Esophagus (tissue), 2 donors: Measurements from ENCODE around the gene PRDM10. TPM values are rescaled to one million over a fixed set of nuclear protein-coding genes. Genes with fewer than 3 reads are reported as not detected.

Source experiments
- H3K27ac ChIP-seq, 2 donors: one replicate each; pipeline ENCODE4 v1.5.1; 2013; ENCODE audit warnings: low read depth in 2 of 2, mild to moderate bottlenecking in 2 of 2, inconsistent platforms in 1 of 2, low read length in 1 of 2, moderate library complexity in 1 of 2
- H3K27me3 ChIP-seq, 2 donors: one replicate each; pipeline ENCODE4 v1.6.1; 2013; ENCODE audit warnings: low read length in 2 of 2, control low read depth in 1 of 2, mild to moderate bottlenecking in 1 of 2; ENCODE audit not compliant: insufficient read depth in 2 of 2, control insufficient read depth in 1 of 2
- H3K36me3 ChIP-seq, 2 donors: one replicate each; pipeline ENCODE4 v1.6.1; 2013; ENCODE audit warnings: low read length in 1 of 2; ENCODE audit not compliant: control insufficient read depth in 2 of 2, insufficient read depth in 2 of 2
- H3K4me1 ChIP-seq, 2 donors: one replicate each; pipeline ENCODE4 v1.6.1; 2013; ENCODE audit warnings: low read length in 1 of 2; ENCODE audit not compliant: control insufficient read depth in 2 of 2, insufficient read depth in 2 of 2
- H3K4me3 ChIP-seq, 2 donors: one replicate each; pipeline ENCODE4 v1.5.1; 2013; ENCODE audit warnings: low read length in 2 of 2, mild to moderate bottlenecking in 2 of 2, low read depth in 1 of 2, moderate library complexity in 1 of 2
- H3K9me3 ChIP-seq, 2 donors: one replicate each; pipeline ENCODE4 v1.6.1; 2013; ENCODE audit warnings: mild to moderate bottlenecking in 2 of 2, low read depth in 1 of 2, low read length in 1 of 2, moderate library complexity in 1 of 2; ENCODE audit not compliant: control insufficient read depth in 2 of 2, insufficient read depth in 1 of 2
- WGBS, 2 donors: extraction: QIAGEN DNeasy Blood & Tissue Kit; methylation state at CpG; one replicate each; pipeline ENCODE4 v1.1.7; 2013; 5-methylcytosine and 5-hydroxymethylcytosine counted together
- polyA plus RNA-seq, 2 donors: library from polyadenylated mRNA; stranded (reverse); fragments of 200-250 nt; gene quantifications; one replicate each; pipeline ENCODE4 v1.2.3, GENCODE V29; 2013
- donor health status: healthy with polysubstance abuse.
- donor health status: Bipolar disorder and iron deficiency.

PRDM10 gene
- polyA plus RNA-seq, 2 donors, result 2.6 to 3.8 TPM

DNA sequence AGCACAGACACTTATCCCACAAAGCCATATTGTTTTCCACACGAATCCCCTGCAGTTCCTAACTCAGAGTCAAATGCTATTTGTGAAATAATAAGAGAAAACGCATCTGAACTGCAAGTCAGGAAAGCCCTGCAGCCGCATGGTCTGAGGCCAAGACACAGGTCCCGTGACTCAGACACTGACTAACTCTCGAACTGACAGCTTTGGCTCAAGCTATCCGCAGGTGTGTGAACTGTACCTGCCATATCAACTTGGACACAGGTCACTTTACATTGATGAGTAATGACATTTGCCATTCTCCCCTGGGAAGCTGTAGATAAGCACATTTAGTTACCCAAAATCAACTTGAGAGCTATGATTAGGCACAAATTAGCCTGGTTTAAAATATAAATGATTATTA, 72.3 kb downstream of the PRDM10 start:
- 51 to 67% methylated on average over 6 of the region's 6 CpGs for WGBS, 2 donors
- H3K36me3 ChIP-seq, result peaks cover 3 to 7% of the 10 kb centered on the region in 2 donors

DNA sequence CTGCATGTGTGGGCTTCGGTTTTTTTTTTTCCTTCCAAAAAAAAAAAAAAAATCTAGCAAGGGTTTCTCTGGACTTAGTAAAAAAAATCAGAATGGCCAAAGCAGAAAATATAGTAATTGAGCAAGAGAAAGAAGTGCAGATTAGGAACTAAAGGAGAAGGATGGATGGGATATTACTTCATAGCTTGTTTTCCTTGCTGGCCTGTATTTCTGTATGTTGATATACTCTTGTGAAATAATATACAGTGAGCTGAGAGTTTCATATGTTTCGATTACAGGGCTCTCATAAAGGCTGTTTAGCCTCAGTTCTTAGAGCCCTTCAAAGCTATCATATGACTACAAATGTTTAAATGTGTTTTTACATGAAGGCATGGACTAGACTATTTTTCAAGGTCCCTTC, 72.9 kb downstream of the PRDM10 start:
- Histone ChIP-seq H3K27ac (no peak overlapping the region), H3K4me3 (no peak overlapping the region), H3K9me3 (no peaks in the 10 kb centered on the region), H3K4me1 (no peaks in the 10 kb centered on the region), H3K27me3 (no peaks in the 10 kb centered on the region), H3K36me3 (peaks cover 3 to 10% of the 10 kb centered on the region in 2 donors)
- WGBS, 2 donors, result 82 to 94% methylated on average over 2 of the region's 2 CpGs

More for the DNA sequence above, 72.3 kb downstream of the PRDM10 start:
- no peaks in the 10 kb centered on the region for H3K9me3 ChIP-seq
- no peak overlapping the region for H3K4me3 ChIP-seq
- no peak overlapping the region for H3K27ac ChIP-seq
- no peaks in the 10 kb centered on the region for H3K4me1 ChIP-seq
- no peaks in the 10 kb centered on the region for H3K27me3 ChIP-seq

DNA sequence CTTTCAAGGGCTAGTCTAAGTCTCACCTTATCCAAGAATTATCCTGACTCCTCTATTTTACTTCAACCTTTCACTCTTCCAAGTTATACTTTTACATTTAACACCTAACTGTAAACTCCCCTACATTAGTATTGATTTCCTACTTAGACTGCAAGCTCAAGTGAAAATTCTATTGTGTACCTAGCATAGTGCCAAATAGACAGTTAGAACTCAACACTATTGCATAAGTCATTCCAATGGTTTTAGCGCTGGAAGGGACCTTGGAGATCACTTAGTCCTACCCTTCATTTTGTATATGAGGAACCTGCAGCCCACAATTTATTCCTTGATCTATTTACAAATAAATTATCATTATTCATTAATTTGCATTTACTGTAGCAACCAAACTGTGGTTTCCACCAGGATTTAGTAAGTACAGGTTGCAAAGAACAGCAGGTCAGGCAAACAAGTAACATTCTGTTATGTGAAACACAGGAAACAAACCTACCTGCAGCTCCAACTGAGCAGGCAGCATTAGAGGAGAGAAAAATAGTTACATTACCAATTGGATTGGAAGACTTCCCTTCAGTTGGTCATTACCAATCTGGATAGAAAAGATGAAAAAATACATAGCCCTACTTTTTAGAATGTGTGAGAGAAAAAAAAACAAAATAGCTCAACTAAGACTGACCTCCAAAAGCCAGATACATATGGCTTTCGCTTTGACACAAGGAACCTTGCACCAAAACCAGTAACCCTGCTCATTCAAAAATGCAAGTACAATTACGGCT, 73.5 kb downstream of the PRDM10 start:
- H3K27me3 ChIP-seq, result no peaks in the 10 kb centered on the region
- no peak overlapping the region for H3K27ac ChIP-seq
- WGBS, 2 donors, result 94 to 97% methylated on average over 3 of the region's 3 CpGs
- no peaks in the 10 kb centered on the region for H3K4me1 ChIP-seq
- no peaks in the 10 kb centered on the region for H3K9me3 ChIP-seq
- no peak overlapping the region for H3K4me3 ChIP-seq
- H3K36me3 ChIP-seq, result peaks cover 3 to 9% of the 10 kb centered on the region in 2 donors

DNA sequence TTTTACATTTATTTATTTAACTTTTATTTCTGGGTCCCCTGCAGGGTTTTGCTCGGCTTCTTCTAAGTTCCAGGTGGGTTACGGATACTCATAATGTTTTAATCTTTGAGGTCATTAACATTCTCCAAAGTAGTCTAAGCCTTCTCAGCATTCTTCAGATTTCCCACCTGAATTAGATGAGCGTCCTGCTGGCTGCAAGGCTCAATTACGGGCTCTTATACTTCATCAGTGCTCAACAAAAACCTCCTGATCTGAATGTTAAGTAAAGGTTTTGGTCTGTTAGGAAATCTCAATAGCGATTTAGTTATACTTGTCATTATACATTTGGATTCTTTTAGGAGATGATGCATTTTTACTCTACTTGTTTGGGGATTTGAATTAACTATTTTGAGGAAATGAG, 80.0 kb downstream of the PRDM10 start:
- 94% methylated on average over 5 of the region's 5 CpGs for WGBS, 2 donors
- H3K9me3 ChIP-seq, result no peaks in the 10 kb centered on the region
- H3K4me3 ChIP-seq, result no peak overlapping the region
- no peaks in the 10 kb centered on the region for H3K4me1 ChIP-seq
- no peaks in the 10 kb centered on the region for H3K27me3 ChIP-seq
- H3K27ac ChIP-seq, result no peak overlapping the region
- H3K36me3 ChIP-seq, result peaks cover 3 to 15% of the 10 kb centered on the region in 2 donors

DNA sequence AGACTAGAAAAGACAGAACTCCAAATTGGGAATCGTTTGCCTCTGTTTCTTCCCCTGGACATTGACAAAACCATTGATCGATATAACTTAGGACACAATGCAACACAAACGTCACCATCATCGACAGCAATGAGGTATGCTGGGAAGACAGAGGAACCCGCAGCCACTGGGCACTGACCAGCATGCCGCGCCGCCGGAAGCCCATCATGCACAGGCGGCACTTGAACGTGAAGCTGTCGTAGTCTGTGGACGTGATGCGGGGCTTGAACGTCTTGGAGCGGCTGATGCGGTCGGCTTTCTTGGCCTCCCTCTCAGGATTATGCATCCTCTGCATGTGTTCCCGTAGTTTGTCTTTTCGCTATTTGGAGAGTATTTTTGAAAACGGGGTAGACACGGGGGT, 84.3 kb downstream of the PRDM10 start:
- H3K9me3 ChIP-seq, result no peaks in the 10 kb centered on the region
- peaks cover 3 to 25% of the 10 kb centered on the region in 2 donors for H3K36me3 ChIP-seq
- H3K4me3 ChIP-seq, result no peak overlapping the region
- H3K4me1 ChIP-seq, result no peaks in the 10 kb centered on the region
- H3K27ac ChIP-seq, result no peak overlapping the region
- no peaks in the 10 kb centered on the region for H3K27me3 ChIP-seq
- WGBS, 2 donors, result 96% methylated on average over 22 of the region's 22 CpGs

DNA sequence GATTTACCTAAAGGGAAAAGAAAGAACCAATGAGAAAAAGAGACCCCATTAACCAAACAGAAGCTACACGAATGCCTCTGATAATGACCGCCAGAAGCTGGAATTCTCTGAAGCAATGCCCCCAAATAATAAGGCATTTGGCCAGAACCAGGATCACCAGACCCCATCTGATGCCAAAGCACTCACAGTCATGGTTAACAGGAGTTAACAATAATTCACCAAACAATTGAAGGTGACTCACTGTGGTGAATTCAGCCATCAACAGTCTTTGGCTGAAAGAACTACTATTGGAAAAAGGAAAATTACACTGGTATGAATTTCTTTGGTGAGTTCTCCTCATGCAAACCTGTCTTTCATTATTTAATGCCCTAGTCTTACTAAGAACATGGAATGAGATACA, 85.4 kb downstream of the PRDM10 start:
- no peaks in the 10 kb centered on the region for H3K9me3 ChIP-seq
- H3K27me3 ChIP-seq, result no peaks in the 10 kb centered on the region
- no peak overlapping the region for H3K4me3 ChIP-seq
- WGBS, 2 donors, result 79 to 88% methylated on average over 2 of the region's 2 CpGs
- peaks cover 3 to 24% of the 10 kb centered on the region in 2 donors for H3K36me3 ChIP-seq
- no peaks in the 10 kb centered on the region for H3K4me1 ChIP-seq
- H3K27ac ChIP-seq, result no peak overlapping the region

DNA sequence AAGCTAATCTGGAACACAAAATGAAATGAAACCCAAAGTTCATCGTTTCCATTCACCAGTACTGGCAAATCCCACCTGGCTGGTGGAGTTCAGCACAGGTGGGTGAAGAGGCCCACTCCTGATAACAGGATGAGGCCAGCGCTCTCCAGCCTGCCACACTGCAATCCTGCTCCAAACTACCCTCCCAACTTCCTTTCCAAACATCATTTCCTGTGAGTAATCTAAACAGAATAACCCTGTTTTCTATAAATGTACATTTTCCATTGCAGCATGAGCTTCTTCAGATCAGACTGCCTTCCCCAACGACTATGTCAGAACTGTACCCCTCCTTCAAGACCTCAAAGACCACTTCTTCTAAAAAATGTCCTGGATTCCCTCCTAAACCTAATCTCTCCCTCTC, 91.3 kb downstream of the PRDM10 start:
- WGBS, 2 donors, result 59 to 68% methylated on average over 3 of the region's 3 CpGs
- H3K4me1 ChIP-seq, result no peaks in the 10 kb centered on the region
- peaks cover 3 to 23% of the 10 kb centered on the region in 2 donors for H3K36me3 ChIP-seq
- H3K27ac ChIP-seq, result no peak overlapping the region
- H3K27me3 ChIP-seq, result no peaks in the 10 kb centered on the region
- H3K4me3 ChIP-seq, result no peak overlapping the region
- H3K9me3 ChIP-seq, result no peaks in the 10 kb centered on the region

DNA sequence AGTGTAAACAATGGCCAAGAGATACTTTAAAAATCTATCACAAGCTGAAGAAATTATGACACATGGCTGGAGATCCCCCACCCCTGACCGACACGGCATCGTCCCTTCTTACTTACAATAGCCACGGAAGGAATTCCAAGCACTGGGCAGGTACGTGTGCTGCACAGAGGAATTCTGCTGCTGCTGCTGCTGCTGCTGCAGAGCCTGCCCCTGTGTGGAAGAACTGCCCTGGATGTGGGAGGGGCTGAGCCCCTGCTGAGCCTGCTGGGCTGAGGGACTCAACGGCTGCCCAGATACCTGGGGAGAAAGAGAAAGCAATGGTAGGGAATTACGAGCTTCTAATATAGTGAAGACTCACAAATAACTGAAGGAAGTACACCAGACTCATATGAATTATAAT, 92.3 kb downstream of the PRDM10 start:
- H3K36me3 ChIP-seq, result peaks cover 3 to 23% of the 10 kb centered on the region in 2 donors
- 91% methylated on average over 7 of the region's 7 CpGs for WGBS, 2 donors
- no peaks in the 10 kb centered on the region for H3K9me3 ChIP-seq
- H3K27me3 ChIP-seq, result no peaks in the 10 kb centered on the region
- H3K4me1 ChIP-seq, result no peaks in the 10 kb centered on the region
- H3K4me3 ChIP-seq, result no peak overlapping the region
- no peak overlapping the region for H3K27ac ChIP-seq

DNA sequence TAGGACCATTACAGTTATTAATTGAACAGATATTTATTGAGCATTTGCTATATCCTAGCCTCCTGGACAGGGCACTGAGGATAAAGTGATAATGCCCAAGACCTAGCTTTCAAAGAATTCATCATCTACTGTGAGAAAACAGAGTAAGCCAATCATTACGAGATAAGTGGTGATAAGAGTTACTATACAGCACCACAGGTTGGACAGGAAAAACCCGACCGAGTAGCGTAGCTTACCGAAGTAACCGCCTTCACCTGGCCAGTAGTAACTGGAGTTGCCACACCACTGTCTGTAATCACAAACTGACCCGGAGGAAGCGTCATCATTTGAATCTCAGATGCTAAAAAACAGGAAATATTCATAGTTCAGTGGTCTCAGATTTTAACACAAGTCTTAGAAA, 97.2 kb downstream of the PRDM10 start:
- no peak overlapping the region for H3K4me3 ChIP-seq
- no peaks in the 10 kb centered on the region for H3K9me3 ChIP-seq
- H3K27ac ChIP-seq, result no peak overlapping the region
- H3K36me3 ChIP-seq, result peaks cover 11 to 15% of the 10 kb centered on the region in 2 donors
- H3K4me1 ChIP-seq, result no peaks in the 10 kb centered on the region
- WGBS, 2 donors, result 91 to 94% methylated on average over 8 of the region's 8 CpGs
- no peaks in the 10 kb centered on the region for H3K27me3 ChIP-seq

DNA sequence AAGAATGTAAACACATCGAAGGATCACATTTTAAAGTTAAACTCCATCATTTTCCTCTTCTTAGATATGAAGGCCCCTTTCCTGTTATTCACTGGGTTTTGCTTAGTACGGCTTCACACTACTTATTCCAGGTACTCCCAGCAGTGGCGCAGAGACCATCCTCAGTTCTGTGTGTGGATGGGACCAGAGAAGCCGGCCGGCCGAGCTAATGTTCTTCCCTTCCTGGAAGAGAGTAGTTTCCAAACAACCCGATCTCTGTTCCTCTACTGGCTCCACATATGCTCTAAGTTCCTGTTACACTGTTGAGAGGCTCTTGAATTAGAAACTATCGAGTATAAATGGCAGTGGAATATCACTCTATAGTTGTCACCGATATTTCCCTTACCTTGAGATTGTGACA, 106.6 kb downstream of the PRDM10 start:
- WGBS, 2 donors, result 58 to 60% methylated on average over 9 of the region's 9 CpGs
- no peaks in the 10 kb centered on the region for H3K27me3 ChIP-seq
- H3K4me1 ChIP-seq, result no peaks in the 10 kb centered on the region
- peaks cover 0 to 4% of the 10 kb centered on the region in 2 donors for H3K36me3 ChIP-seq
- peak overlapping the region; percentile 82 to 98 for H3K4me3 ChIP-seq
- peak overlapping the region; percentile 66 to 75 for H3K27ac ChIP-seq
- H3K9me3 ChIP-seq, result no peaks in the 10 kb centered on the region
